Measurements from ENCODE around the gene CNTNAP2.

GRCh38 chr7:148461392-148462179 lies 2345.0 kb downstream of the CNTNAP2 start:
- TF ChIP-seq CTCF (IDR thresholded peaks at IDR 0.05) (no peak), POLR2AphosphoS5 (IDR thresholded peaks at IDR 0.05) (no peak)
